GM23338 (cell line): ENCODE results near the gene ZNF236. TPM values are rescaled to one million over a fixed set of nuclear protein-coding genes. Genes with fewer than 3 reads are reported as not detected.

Experiments used
- ATAC-seq: fragments of 200-7000 bp; cut with Tn5 transposase; 3 replicates; pipeline ENCODE4 v1.9.1; 2020
- DNase-seq: peaks from one replicate; pipeline ENCODE4 v3.0.0-alpha.2; 2015; ENCODE audit warnings: low spot score
- H2AFZ ChIP-seq: fragments of 200-600 bp; sonication (generic); 2 replicates; pipeline ENCODE4 v1.8.0; 2016; ENCODE audit warnings: antibody characterized with exemption, mild to moderate bottlenecking, moderate library complexity
- H3F3A ChIP-seq: fragments of 200-600 bp; sonication (generic); replicated peaks from 2 replicates; pipeline ENCODE4 v1.8.0; 2017; ENCODE audit warnings: antibody characterized with exemption, mixed run types, low read depth
- H3K27ac ChIP-seq: fragments of 200-600 bp; sonication (generic); 2 replicates; pipeline ENCODE4 v1.6.1; 2016; ENCODE audit warnings: low read depth
- H3K27me3 ChIP-seq: fragments of 200-600 bp; sonication (generic); 2 replicates; pipeline ENCODE4 v1.8.0; 2016; ENCODE audit warnings: mild to moderate bottlenecking, mixed run types, moderate library complexity; ENCODE audit not compliant: insufficient read depth
- H3K36me3 ChIP-seq: fragments of 200-600 bp; sonication (generic); 2 replicates; pipeline ENCODE4 v1.8.0; 2016; ENCODE audit warnings: mild to moderate bottlenecking; ENCODE audit not compliant: insufficient read depth
- H3K4me1 ChIP-seq: fragments of 200-600 bp; sonication (generic); 2 replicates; pipeline ENCODE4 v1.8.0; 2016; ENCODE audit warnings: mild to moderate bottlenecking, moderate library complexity; ENCODE audit not compliant: insufficient read depth
- H3K4me2 ChIP-seq: fragments of 200-600 bp; sonication (generic); 2 replicates; pipeline ENCODE4 v1.7.1; 2017; ENCODE audit warnings: mixed run types
- H3K4me3 ChIP-seq: fragments of 200-600 bp; sonication (generic); 2 replicates; pipeline ENCODE4 v1.6.1; 2016; ENCODE audit warnings: mixed run types
- H3K79me2 ChIP-seq: fragments of 200-600 bp; sonication (generic); replicated peaks from 2 replicates; pipeline ENCODE4 v1.8.0; 2017; ENCODE audit warnings: mild to moderate bottlenecking; ENCODE audit not compliant: insufficient read depth
- H3K9me2 ChIP-seq: fragments of 200-600 bp; sonication (generic); 2 replicates; pipeline ENCODE4 v1.8.0; 2017; ENCODE audit not compliant: insufficient read depth
- H4K20me1 ChIP-seq: fragments of 200-600 bp; sonication (generic); replicated peaks from 2 replicates; pipeline ENCODE4 v1.8.0; 2017; ENCODE audit warnings: mild to moderate bottlenecking; ENCODE audit not compliant: insufficient read depth
- H3K27ac Mint-ChIP-seq: 2 replicates; pipeline ENCODE4 v1.8.0; 2020; ENCODE audit warnings: inconsistent platforms, mild to moderate bottlenecking, moderate library complexity, mixed read lengths
- H3K27me3 Mint-ChIP-seq: 3 replicates; pipeline ENCODE4 v1.8.0; 2022; ENCODE audit warnings: low read depth, mild to moderate bottlenecking, moderate library complexity, mixed read lengths, inconsistent platforms; ENCODE audit not compliant: insufficient read depth, poor library complexity
- H3K36me3 Mint-ChIP-seq: 3 replicates; pipeline ENCODE4 v1.8.0; 2021; ENCODE audit warnings: low read depth, mild to moderate bottlenecking, inconsistent platforms, moderate library complexity, mixed read lengths
- H3K4me1 Mint-ChIP-seq: 3 replicates; pipeline ENCODE4 v1.8.0; 2020; ENCODE audit warnings: mild to moderate bottlenecking, inconsistent platforms, mixed read lengths
- H3K4me3 Mint-ChIP-seq: 3 replicates; pipeline ENCODE4 v1.8.0; 2021; ENCODE audit warnings: moderate library complexity, mild to moderate bottlenecking, inconsistent platforms, mixed read lengths
- H3K9me3 Mint-ChIP-seq: 3 replicates; pipeline ENCODE4 v1.8.0; 2020; ENCODE audit warnings: moderate library complexity, mild to moderate bottlenecking, inconsistent platforms, mixed read lengths
- CREB1 ChIP-seq: fragments of 250-450 bp; sonication (Bioruptor Pico); IDR thresholded peaks from 2 replicates; pipeline ENCODE4 v1.5.0; 2020; ENCODE audit warnings: low read depth, mild to moderate bottlenecking, moderate library complexity
- ETS1 ChIP-seq: IDR thresholded peaks from 2 replicates; pipeline ENCODE4 v1.6.1; 2016; ENCODE audit warnings: antibody characterized with exemption
- EZH2 ChIP-seq: fragments of 200-600 bp; sonication (generic); IDR thresholded peaks from one replicate; pipeline ENCODE4 v1.8.0; 2017; ENCODE audit warnings: antibody characterized with exemption, mild to moderate bottlenecking, low read depth; ENCODE audit not compliant: unreplicated experiment
- EZH2phosphoT487 ChIP-seq: fragments of 200-600 bp; sonication (generic); IDR thresholded peaks from one replicate; pipeline ENCODE4 v1.8.1; 2018; ENCODE audit warnings: antibody characterized with exemption; ENCODE audit not compliant: unreplicated experiment
- JUNB ChIP-seq: IDR thresholded peaks from one replicate; pipeline ENCODE4 v1.6.1; 2016; ENCODE audit warnings: antibody characterized with exemption; ENCODE audit not compliant: unreplicated experiment
- NANOG ChIP-seq: IDR thresholded peaks from 2 replicates; pipeline ENCODE4 v1.6.1; 2016; ENCODE audit warnings: antibody characterized with exemption, borderline replicate concordance
- POLR2AphosphoS5 ChIP-seq: IDR thresholded peaks from 2 replicates; pipeline ENCODE4 v1.6.1; 2016; ENCODE audit warnings: antibody characterized with exemption, low read depth
- REST ChIP-seq: IDR thresholded peaks from one replicate; pipeline ENCODE4 v1.6.1; 2018; ENCODE audit warnings: antibody characterized with exemption; ENCODE audit not compliant: unreplicated experiment
- STAT1 ChIP-seq: IDR thresholded peaks from one replicate; pipeline ENCODE4 v1.6.1; 2016; ENCODE audit warnings: antibody characterized with exemption; ENCODE audit not compliant: unreplicated experiment
- ZNF114 ChIP-seq: fragments of 250-450 bp; sonication (Bioruptor Pico); IDR thresholded peaks from 2 replicates; pipeline ENCODE4 v1.5.0; 2020; ENCODE audit warnings: mild to moderate bottlenecking, moderate library complexity
- ZNF462 ChIP-seq: fragments of 250-450 bp; sonication (Bioruptor Pico); IDR thresholded peaks from 2 replicates; pipeline ENCODE4 v1.5.0; 2020; ENCODE audit warnings: mild to moderate bottlenecking, moderate library complexity
- polyA plus RNA-seq: library from polyadenylated mRNA; unstranded; fragments of >200 nt; fragmentation: Nextera tagmentation; extraction: Ambion mirVana; gene quantifications from 2 replicates; pipeline ENCODE4 v1.2.1, GENCODE V29; 2016
- total RNA-seq: library from RNA; depleted of rRNA; stranded (reverse); fragments of >200 nt; shearing (Covaris generic); gene quantifications from 2 replicates; pipeline ENCODE4 v1.2.3, GENCODE V29; 2014

The ZNF236 gene
- total and polyA plus RNA-seq, 2 experiments from 2014 or later, result 8.9 to 16.3 TPM

- H2AFZ ChIP-seq, result no peak overlapping the region
- no peaks in the 10 kb centered on the region for H4K20me1 ChIP-seq
- Mint-ChIP-seq H3K4me3 (no peak overlapping the region), H3K27me3 (peaks cover 15% of the 10 kb centered on the region), H3K36me3 (peaks cover 11% of the 10 kb centered on the region; the same call in 2 of the 3 replicates), H3K27ac (no peak overlapping the region), H3K9me3 (peaks cover 5% of the 10 kb centered on the region; the same call in 2 of the 3 replicates), H3K4me1 (peaks cover 26% of the 10 kb centered on the region)
- no peak overlapping the region for H3K4me3 ChIP-seq
- H3K4me1 ChIP-seq, result peaks cover 13% of the 10 kb centered on the region; the same call in 1 of the 2 replicates
- H3K4me2 ChIP-seq, result no peak overlapping the region
- no peaks in the 10 kb centered on the region for H3K27me3 ChIP-seq
- TF ChIP-seq POLR2AphosphoS5 (no peak), REST (no peak), STAT1 (no peak), ZNF462 (no peak), NANOG (no peak), EZH2phosphoT487 (no peak), EZH2 (no peak), ETS1 (no peak), JUNB (no peak), ZNF114 (CRISPR knock-in tag) (no peak), CREB1 (CRISPR knock-in tag) (no peak)
- peaks cover 10% of the 10 kb centered on the region; the same call in 1 of the 2 replicates for H3K9me2 ChIP-seq
- no peak overlapping the region for H3K27ac ChIP-seq
- no peaks in the 10 kb centered on the region for H3K36me3 ChIP-seq
- no peaks in the 10 kb centered on the region for H3K79me2 ChIP-seq
- ATAC-seq (no peak), DNase-seq (no peak)
- no peaks in the 10 kb centered on the region for H3F3A ChIP-seq
Observed at GRCh38 chr18:77014538-77014937, 192.2 kb downstream of the ZNF236 start.
